ENCODE measurements around the gene MACC1.

MACC1 gene

GRCh38 chr7:20244334-20245120, 27.3 kb upstream of the MACC1 start:
- TF ChIP-seq CTCF (IDR thresholded peaks at IDR 0.05; ENCODE audit: insufficient read depth, missing control alignments) = no peak
- FAIRE-seq = no peak
- DNase-seq (ENCODE audit: insufficient read length, low spot score) = no peak

- TF ChIP-seq CTCF (IDR thresholded peaks at IDR 0.05; ENCODE audit: insufficient read depth, missing control alignments) = no peak
- no peak for DNase-seq (ENCODE audit: insufficient read length, low spot score)
- FAIRE-seq = no peak
Measured at GRCh38 chr7:20241911-20242261, 24.7 kb upstream of the MACC1 start.

DNA sequence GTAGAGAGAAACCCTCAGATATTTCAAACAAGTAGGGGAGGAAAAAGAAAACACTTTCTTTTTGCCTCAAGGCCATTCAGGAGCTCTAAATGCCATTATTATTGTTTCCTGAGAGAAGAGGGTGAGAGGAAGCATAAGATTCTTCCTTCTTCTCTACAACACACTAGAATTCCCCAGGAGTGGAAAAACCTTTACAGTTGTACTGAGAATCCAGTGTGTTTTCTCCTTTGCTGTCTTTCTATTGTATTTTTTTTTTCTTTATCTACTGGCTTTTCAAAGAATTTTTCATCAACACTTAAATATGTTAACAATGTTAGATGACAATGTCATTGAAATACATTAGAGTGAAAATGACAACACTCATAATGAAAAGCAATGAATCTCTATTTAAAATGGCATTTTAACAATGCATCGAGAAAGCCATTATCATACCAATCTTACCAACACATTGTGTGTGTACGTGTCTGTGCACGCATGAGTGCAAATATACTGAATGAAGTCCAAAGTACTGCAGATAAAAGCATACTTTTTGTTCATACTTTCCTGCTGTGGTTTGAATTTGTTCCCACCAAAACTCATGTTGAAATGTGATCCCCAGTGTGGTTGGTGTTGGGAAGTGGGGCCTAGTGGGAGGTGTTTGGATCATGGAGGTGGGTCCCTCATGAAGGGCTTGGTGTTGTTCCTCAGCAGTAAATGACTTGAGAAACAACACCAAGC, 24.2 kb upstream of the MACC1 start:
- no peak for FAIRE-seq
- no peak for DNase-seq (ENCODE audit: insufficient read length, low spot score)

DNA sequence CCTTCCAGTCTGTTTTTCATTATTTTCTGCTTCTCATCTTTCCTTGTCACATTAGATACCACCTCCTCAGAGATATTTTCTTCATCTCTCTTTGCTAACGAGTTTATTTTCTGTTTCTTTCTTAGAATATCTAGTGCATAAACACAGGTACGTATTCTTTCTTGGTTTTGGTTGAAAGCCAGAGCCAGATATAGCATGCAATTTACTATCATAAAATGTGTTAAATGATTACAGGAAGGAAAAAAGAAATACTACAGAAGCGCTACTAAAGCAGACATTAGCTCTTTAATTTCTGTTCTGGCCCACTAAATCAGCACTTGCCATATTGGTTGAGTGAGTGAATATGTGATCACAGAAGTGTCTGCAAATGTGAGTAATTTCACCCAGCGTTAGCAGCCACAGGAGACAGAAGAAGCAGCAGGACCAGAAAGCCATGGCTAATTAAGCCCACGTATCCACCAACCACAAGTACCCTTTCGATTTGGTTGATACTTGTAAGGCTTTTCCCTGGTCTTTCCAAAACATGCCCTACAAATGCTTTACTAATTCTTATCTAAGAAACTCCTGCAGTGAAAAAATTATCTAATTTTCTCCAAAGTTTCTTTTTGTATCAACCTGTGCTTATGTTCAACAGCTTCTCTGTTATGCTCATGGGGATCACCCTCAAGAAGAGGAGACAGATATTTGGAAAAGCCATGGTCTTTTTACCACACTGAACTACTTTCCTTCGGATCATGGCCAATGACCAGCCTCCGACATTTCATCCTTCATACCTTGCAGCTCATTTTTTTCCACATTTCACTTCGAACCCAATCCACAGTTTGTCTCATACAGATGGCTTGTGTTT, 23.1 kb upstream of the MACC1 start:
- no peak for DNase-seq (ENCODE audit: insufficient read length, low spot score)
- no peak for TF ChIP-seq CTCF (IDR thresholded peaks at IDR 0.05; ENCODE audit: insufficient read depth, missing control alignments)
- no peak for FAIRE-seq

More for the DNA sequence above, 24.2 kb upstream of the MACC1 start:
- TF ChIP-seq CTCF (IDR thresholded peaks at IDR 0.05; ENCODE audit: insufficient read depth, missing control alignments) = no peak

DNA sequence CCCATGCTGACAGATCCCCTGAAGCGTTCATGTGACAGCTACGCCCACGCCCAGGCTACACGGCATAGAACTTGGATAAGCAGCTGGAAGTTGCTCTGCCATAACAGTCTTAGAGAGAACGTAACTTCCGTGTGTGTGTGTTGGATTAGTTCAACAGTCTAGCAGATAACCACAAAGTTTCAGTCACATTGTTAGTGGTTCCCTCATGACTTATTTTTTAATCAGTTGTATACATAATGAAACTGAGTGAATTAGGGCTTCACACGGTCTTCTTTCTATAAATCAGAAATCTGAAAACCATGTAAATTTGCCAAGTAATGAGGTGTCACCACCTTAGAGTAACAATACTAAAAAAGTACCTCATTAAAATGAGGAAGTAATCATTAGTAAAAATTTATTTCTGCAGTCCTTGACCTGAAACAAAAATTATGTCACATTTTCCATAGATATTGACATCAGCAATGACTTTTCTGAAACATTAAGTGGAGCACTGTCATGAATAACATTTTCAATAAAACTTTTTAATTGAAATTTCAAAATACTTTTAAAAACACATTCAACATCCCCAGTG, 21.7 kb upstream of the MACC1 start:
- DNase-seq (ENCODE audit: insufficient read length, low spot score) = no peak
- FAIRE-seq = no peak
- no peak for TF ChIP-seq CTCF (IDR thresholded peaks at IDR 0.05; ENCODE audit: insufficient read depth, missing control alignments)

DNA sequence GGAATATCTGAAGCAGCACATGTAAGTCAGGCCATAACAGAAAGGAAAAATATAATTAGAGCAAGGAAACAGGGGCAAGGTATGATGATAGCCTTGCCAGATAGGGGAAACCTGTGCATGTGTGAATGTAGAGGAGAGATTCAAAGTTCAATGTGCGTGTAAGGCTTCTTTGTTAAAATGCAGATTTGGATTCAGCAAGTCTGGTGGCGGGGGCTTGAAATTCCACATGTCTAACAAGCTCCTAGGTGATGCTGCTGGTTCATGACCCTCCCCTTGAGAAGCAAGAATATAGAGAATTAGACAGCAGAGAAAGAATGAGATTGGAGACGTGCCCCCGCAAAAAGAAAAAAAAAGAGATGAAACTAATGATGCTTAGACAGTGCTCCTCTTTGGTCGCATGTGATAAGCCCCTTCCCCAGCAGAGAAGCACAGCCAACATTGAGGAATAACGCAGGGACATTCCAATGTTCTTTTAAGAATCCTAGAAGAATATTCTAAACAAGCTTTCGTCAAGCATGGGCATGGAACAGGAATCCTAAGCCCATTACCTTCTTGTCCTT, 21.1 kb upstream of the MACC1 start:
- FAIRE-seq (no peak), DNase-seq (ENCODE audit: insufficient read length, low spot score) (no peak)

More for the DNA sequence above, 21.1 kb upstream of the MACC1 start:
- no peak for TF ChIP-seq CTCF (IDR thresholded peaks at IDR 0.05; ENCODE audit: insufficient read depth, missing control alignments)
